ENCODE data around the gene HOXA7. TPM values are rescaled to one million over a fixed set of nuclear protein-coding genes. Genes with fewer than 3 reads are reported as not detected.

HOXA7 gene
- total and polyA plus RNA-seq, 2 donors (not counting 1 experiment from before 2014, with no cell fraction given): 0.37 TPM; not detected in 1

DNA sequence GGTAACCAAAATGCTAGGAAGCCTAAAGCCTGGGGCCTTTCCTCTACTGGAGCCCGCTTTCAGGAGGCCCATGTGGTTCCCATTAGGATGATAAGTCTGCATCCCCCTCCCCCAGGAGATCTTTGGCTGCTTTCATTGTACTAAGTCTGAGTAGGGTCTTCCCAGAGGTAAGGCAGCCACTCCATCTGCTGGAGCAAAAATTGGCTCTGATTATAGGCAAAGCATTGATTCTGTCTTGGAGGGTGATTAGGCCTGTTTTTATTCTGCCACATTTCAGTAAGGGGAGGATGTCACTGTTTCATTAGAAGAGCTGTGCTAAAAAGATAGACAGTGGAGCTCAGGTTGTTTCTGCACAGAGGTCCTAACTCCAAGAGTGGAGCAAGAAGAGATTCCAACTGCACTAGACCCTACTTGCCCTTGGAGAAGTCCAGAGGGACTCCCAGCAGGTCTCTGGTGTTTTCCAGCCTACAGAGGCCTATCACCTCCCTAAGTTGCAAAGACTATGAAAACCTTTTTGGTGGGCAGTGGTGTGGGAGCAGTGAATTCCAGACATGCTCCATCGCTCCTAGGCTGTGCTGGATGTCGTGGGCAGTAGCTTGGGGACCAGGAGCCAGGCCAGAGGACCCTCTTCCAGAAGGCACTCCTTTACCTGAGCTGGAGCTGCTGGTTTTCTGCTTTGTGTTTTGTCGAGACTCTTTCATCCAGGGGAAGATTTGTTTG lies 46.8 kb downstream of the HOXA7 start:
- Histone ChIP-seq H3K27ac (ENCODE audit: low read length in 2 of 2) (no peak overlapping the region), H3K4me2 (replicated peaks; ENCODE audit: low read depth, low read length, poor library complexity, severe bottlenecking) (no peak overlapping the region), H3K4me1 (ENCODE audit: control insufficient read depth in 2 of 2, insufficient read depth in 2 of 2, low read length in 2 of 2) (no peaks in the 10 kb centered on the region), H4K20me1 (ENCODE audit: control insufficient read depth, insufficient read depth, low read length, poor library complexity, severe bottlenecking) (no peaks in the 10 kb centered on the region), H3K27me3 (replicated peaks in 1 of 4; ENCODE audit: control extremely low read depth in 1 of 4, control insufficient read depth in 3 of 4, insufficient read depth in 4 of 4, low read length in 3 of 4) (peaks cover 0 to 12% (median 7%) of the 10 kb centered on the region in 4 experiments), H3K36me3 (replicated peaks in 1 of 2; ENCODE audit: control extremely low read depth in 1 of 2, control insufficient read depth in 1 of 2, extremely low read depth in 1 of 2, insufficient read depth in 2 of 2, low read length in 1 of 2) (no peaks in the 10 kb centered on the region), H3K79me2 (ENCODE audit: control insufficient read depth, insufficient read depth, low read length) (no peaks in the 10 kb centered on the region), H2AFZ (ENCODE audit: insufficient read depth, low read depth, low read length, poor library complexity, severe bottlenecking) (no peak overlapping the region), H3K9me3 (ENCODE audit: control extremely low read depth in 1 of 3, control insufficient read depth in 2 of 3, insufficient read depth in 1 of 3, low read length in 2 of 3) (peaks cover 0 to 22% (median 0%) of the 10 kb centered on the region in 3 donors), H3K9ac (ENCODE audit: low read length) (no peak overlapping the region), H3K4me3 (ENCODE audit: control extremely low read depth in 1 of 5, extremely low read depth in 1 of 5, insufficient read depth in 1 of 5, low read depth in 2 of 5, low read length in 4 of 5) (no peak overlapping the region)
- no peak overlapping the region for H3K27ac Mint-ChIP-seq
- H3K4me1 Mint-ChIP-seq: no peaks in the 10 kb centered on the region
- H3K4me3 Mint-ChIP-seq: no peak overlapping the region
- ChIA-PET CTCF (no interaction called here), POLR2A (interaction anchor here (1.2 kb wide), 1 partner anchor 16 kb away, joined by 3 read pairs; no protein-coding TSS in a partner anchor)
- intact Hi-C loops (cut with micrococcal nuclease): no loop called here
- H3K9me3 Mint-ChIP-seq (ENCODE audit: insufficient read depth): no peaks in the 10 kb centered on the region
- 83% methylated on average over 3 of the region's 4 CpGs for WGBS (ENCODE audit: insufficient coverage)
- no peak for ATAC-seq (ENCODE audit: low read depth)
- TF ChIP-seq EZH2 (IDR thresholded peaks at IDR 0.05; ENCODE audit: borderline replicate concordance, insufficient read depth, low read depth, low read length, poor library complexity, severe bottlenecking): no peak
- TF ChIP-seq, protein P1, sequence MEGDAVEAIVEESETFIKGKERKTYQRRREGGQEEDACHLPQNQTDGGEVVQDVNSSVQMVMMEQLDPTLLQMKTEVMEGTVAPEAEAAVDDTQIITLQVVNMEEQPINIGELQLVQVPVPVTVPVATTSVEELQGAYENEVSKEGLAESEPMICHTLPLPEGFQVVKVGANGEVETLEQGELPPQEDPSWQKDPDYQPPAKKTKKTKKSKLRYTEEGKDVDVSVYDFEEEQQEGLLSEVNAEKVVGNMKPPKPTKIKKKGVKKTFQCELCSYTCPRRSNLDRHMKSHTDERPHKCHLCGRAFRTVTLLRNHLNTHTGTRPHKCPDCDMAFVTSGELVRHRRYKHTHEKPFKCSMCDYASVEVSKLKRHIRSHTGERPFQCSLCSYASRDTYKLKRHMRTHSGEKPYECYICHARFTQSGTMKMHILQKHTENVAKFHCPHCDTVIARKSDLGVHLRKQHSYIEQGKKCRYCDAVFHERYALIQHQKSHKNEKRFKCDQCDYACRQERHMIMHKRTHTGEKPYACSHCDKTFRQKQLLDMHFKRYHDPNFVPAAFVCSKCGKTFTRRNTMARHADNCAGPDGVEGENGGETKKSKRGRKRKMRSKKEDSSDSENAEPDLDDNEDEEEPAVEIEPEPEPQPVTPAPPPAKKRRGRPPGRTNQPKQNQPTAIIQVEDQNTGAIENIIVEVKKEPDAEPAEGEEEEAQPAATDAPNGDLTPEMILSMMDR (IDR thresholded peaks at IDR 0.05): no peak
- peaks cover 18% of the 10 kb centered on the region for H3K27me3 Mint-ChIP-seq
- no peak for DNase-seq

DNA sequence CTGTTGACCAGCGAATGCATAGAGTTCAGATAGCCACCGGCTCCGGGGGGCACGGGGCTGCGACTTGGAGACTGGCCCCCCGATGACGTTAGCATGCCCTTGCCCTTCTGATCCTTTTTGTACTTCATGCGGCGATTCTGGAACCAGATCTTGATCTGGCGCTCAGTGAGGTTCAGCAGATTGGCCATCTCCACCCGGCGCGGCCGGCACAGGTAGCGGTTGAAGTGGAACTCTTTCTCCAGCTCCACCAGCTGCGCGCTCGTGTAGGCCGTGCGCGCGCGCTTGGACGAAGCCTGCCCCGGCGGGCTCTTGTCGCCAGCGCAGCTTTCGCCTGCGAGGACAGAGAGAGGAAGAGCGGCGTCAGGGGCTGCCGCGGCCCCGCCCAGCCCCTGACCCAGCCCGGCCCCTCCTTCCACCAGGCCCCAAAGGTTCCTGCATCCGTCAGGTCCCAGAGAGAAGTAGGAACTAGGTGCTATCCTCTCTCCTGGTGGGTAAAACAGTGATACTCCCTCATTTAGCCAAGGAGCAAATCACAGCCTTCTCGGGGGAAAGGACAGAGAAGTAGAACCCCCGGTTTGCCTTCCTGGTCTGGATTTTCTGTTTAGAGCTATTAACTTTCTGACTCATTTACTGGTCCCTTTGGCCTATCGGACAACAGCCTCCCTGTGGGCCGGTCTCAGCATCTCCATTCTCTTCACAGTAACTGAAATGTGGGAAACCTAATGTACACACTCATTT lies 47.9 kb downstream of the HOXA7 start:
- CTCF ChIA-PET: no interaction called here
- Histone ChIP-seq H3K9ac (ENCODE audit: low read length) (no peak overlapping the region), H3K4me1 (ENCODE audit: control insufficient read depth in 2 of 2, insufficient read depth in 2 of 2, low read length in 2 of 2) (no peaks in the 10 kb centered on the region), H3K9me3 (ENCODE audit: control extremely low read depth in 1 of 3, control insufficient read depth in 2 of 3, insufficient read depth in 1 of 3, low read length in 2 of 3) (peaks cover 0 to 26% (median 0%) of the 10 kb centered on the region in 3 donors), H3K4me2 (replicated peaks; ENCODE audit: low read depth, low read length, poor library complexity, severe bottlenecking) (no peak overlapping the region), H3K4me3 (ENCODE audit: control extremely low read depth in 1 of 5, extremely low read depth in 1 of 5, insufficient read depth in 1 of 5, low read depth in 2 of 5, low read length in 4 of 5) (no peak overlapping the region), H3K79me2 (ENCODE audit: control insufficient read depth, insufficient read depth, low read length) (no peaks in the 10 kb centered on the region), H2AFZ (ENCODE audit: insufficient read depth, low read depth, low read length, poor library complexity, severe bottlenecking) (no peak overlapping the region), H3K27me3 (replicated peaks in 1 of 4; ENCODE audit: control extremely low read depth in 1 of 4, control insufficient read depth in 3 of 4, insufficient read depth in 4 of 4, low read length in 3 of 4) (peaks cover 0 to 22% (median 13%) of the 10 kb centered on the region in 4 experiments), H3K27ac (ENCODE audit: low read length in 2 of 2) (no peak overlapping the region), H4K20me1 (ENCODE audit: control insufficient read depth, insufficient read depth, low read length, poor library complexity, severe bottlenecking) (no peaks in the 10 kb centered on the region), H3K36me3 (replicated peaks in 1 of 2; ENCODE audit: control extremely low read depth in 1 of 2, control insufficient read depth in 1 of 2, extremely low read depth in 1 of 2, insufficient read depth in 2 of 2, low read length in 1 of 2) (no peaks in the 10 kb centered on the region)
- 98% methylated on average over 34 of the region's 41 CpGs for WGBS (ENCODE audit: insufficient coverage)
- Mint-ChIP-seq H3K27ac (no peak overlapping the region), H3K27me3 (peaks cover 28% of the 10 kb centered on the region), H3K9me3 (ENCODE audit: insufficient read depth) (no peaks in the 10 kb centered on the region), H3K4me1 (peaks cover 4% of the 10 kb centered on the region), H3K4me3 (no peak overlapping the region)
- TF ChIP-seq, protein P1 (IDR thresholded peaks at IDR 0.05): no peak
- no peak for TF ChIP-seq EZH2 (IDR thresholded peaks at IDR 0.05; ENCODE audit: borderline replicate concordance, insufficient read depth, low read depth, low read length, poor library complexity, severe bottlenecking)
- DNase-seq (no peak), ATAC-seq (ENCODE audit: low read depth) (no peak)
- intact Hi-C loops (cut with micrococcal nuclease): no loop called here
- POLR2A ChIA-PET: interaction anchor here (1.2 kb wide), 1 partner anchor 15 kb away, joined by 3 read pairs; no protein-coding TSS in a partner anchor

Measured in B cell (primary cell).